GM19238 (cell line): ENCODE data around the gene SULT1C2.
"Not testable (repeated sequence)": the region's sequence is repeated elsewhere in the genome, so short reads cannot be mapped to it uniquely, and the experiment has no call there.

Experiments used
- DNase-seq: peaks from one replicate; pipeline ENCODE4 v3.0.0; 2011; ENCODE audit warnings: low spot score; ENCODE audit not compliant: insufficient read length

The SULT1C2 gene

GRCh38 chr2:108288534-108289106 is at the start of gene SULT1C2:
Gene SULT1C2, plus strand, starts transcription at chr2:108288895. Its CDS starts 4,773 bp downstream, at chr2:108293668.
- no peak for DNase-seq

DNA sequence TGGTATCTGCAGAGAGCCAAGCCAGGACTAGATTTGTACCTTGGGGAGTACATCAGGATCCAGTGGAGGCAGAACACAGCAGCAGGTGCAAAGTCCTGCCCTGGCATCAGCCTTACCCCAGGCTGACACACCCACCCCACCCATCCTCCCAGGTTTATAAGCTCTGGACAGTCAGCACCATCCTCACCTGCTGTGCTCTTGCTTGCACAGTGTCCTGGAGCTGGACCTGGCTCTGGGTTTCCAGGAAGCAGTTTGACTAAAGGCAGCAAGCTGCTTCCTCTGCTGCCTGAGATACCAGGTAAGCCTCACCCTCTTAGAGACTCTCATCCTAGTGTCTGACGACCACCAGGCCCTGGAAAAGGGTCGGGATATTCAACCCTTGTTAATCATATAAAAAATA is 48.9 kb upstream of the SULT1C2 start, which contains the start of gene SULT1C3:
SULT1C3 (plus strand) TSS at position 183 of the 400 bp plus-strand sequence. CDS start 7,227 bp downstream, outside the sequence.
- DNase-seq: no peak

GRCh38 chr2:108240966-108241365 is 47.7 kb upstream of the SULT1C2 start:
- no peak for DNase-seq

DNA sequence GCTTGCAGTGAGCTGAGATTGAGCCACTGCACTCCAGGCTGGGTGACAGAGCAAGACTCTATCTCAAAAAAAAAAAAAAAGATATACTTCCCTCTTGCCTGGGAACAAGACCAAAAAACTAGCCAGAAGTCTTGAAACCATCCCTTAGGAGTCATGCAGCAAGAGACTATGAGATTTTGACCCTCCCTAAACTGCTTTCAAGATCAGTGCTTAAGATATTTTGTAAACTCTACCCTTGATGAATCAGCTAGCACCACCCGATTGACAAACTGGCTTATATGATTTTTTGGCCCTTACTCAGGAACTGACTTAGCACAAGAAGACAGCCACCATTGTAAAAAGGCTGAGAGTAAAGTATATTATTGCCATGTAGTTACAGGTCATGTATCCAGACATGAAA is 45.1 kb upstream of the SULT1C2 start:
- DNase-seq: no peak

DNA sequence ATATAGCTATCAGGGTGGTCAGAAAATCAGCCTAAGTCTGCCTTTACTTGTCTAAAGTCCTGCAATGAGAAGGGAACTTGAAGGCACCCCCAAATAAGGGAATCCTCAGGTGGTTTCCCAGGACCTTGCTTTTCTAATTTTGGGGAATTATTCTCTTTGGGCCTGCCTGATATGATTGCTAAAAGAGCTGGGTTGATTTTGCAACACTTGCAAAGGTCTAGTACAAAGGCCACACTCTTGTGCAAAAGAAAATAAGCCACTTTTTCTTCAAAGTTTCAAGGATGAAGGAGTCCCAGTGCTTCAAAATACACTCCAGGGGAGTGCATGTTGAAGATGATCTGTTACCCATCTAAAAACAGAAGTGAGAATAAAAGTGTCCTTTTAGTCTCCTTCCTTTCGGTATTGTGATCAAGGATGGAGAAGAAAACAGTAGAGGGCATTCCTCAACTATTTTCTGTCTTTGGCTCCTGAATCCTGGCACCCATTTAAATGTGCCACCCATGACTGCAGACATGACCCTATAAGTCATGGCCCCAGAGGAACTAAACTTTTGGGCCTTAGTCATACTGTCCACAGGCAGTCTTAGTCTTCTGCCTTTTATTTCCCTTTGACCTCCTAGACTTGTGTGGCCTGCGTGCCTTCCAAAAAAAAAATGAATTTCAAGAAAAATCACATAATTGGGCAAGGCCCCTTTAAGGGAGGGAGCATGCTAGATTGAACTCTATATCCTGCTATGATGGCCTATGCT is 43.9 kb upstream of the SULT1C2 start:
- DNase-seq: no peak

DNA sequence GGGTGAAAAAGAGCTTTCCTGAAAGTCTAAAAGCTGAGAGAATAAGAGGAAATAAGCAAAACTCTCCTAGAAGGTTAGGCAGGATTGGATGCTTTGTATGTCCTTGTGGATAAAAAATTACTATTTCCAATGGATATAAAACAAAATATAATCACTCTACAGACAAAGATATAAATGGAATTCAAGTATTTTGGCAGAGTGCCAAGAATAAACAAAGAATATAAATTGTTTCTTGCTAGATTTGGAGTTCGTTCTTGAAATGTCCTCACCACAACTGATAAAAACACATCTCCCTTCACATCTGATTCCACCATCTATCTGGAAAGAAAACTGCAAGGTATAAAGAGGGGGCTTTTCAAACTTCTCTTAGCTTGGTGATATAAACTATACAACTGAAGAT is 35.6 kb upstream of the SULT1C2 start:
- no peak for DNase-seq

DNA sequence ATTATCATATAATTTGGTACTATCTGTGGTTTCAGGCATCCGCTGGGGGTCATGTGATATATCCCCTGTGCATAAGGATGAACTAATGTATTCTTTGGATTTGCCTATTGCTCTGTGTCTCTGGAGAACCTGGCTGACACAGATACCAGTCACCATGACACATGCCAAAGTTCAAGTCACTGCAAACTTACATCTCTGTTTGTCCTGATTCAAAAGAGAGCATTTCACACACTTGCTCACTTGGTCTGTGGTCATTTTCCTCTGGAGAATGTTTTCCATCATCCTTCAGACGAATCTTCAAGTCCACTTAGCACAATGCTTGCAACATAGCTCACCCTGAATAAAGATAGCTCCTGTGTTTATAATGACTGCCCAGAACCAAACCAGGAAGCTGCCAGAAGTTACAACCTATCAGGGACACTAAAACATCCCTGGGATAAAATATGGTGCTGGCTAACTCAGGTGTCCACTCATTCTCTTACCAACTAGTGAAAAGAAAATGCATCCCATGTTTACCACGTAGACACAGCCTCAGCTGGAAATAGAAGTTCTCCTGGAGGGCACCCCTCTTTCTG is 30.9 kb upstream of the SULT1C2 start:
- DNase-seq: no peak

DNA sequence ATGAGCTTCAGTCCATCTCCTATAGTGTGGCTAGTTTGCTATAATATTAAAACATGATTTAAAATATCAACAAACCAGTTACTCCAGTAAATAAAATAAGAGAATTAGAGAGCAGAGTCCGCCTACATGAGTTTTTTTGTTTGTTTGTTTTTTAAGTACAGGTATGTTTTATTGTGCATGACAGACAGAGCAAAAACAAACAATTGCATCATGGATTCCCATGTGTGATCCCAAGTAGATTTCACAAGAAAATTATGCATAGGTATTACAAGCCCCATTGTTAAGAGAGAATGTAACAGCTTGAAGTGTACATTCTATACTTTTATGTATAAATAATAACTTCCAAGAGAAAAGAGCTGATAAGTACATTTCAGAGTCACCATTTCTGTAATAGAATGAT is 27.9 kb upstream of the SULT1C2 start:
- no peak for DNase-seq

- DNase-seq: no peak
These were observed 26.7 kb upstream of the SULT1C2 start for GRCh38 chr2:108262036-108262435.

DNA sequence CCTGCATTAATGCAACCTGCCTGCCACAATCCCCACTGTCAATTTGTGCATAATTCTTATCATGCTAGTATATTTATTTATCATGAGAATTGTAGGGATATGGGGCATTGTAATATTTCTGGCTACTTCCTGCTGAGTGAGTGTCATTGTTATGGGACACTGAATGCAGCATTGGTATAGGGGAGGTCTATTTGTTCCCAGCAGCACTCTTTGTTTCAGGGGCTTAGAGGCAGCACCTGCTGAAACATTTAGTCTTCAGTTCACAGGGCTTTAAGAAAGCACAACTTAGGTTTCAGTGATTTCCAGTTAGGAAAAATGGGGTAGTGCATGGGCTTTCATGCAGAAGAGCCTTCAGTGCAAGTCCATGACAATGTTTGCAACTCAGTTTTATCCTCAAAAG is 25.3 kb upstream of the SULT1C2 start:
- no peak for DNase-seq

GRCh38 chr2:108266218-108266617 is 22.5 kb upstream of the SULT1C2 start:
- DNase-seq: no peak

- no peak for DNase-seq
These were observed 21.6 kb upstream of the SULT1C2 start for GRCh38 chr2:108267101-108267500.

GRCh38 chr2:108268001-108268400 is 20.7 kb upstream of the SULT1C2 start:
- no peak for DNase-seq

GRCh38 chr2:108270346-108270745 is 18.3 kb upstream of the SULT1C2 start:
- DNase-seq: no peak

DNA sequence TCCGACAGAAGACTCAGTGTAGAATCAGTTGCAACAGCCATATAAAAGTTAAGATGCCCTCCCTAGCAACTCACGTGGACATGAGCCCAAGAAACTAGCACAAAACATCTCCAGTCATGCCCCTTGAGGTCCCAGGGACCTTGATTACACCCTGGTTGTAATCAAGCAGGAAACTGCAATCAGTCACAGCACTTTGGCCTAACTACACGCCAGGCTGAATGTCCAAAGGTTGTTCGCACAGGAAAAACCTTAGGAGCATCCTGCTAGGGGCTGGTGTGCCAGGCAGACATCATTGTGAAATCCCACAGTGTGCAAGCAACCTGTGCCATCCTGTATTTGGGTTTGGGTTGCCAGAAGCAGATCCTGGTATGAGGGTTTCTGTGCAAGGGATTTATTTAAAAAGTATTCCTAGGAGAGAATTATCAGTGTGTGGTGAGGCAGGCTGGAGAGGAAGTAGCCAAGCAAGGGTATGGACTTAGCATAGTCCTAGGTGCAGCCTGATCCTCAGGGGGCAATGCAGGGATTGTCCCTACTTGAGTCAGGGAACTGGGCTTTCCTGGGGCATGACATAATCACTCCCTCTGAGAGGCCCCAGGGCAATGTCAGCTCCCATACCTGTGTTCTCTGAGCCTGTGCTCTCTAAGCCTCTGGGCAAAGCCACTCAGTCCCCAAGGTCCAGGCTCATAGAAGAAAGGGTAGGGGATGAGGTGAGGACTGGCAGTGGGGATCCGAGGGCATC is 17.8 kb upstream of the SULT1C2 start:
- DNase-seq: no peak

- no peak for DNase-seq
These were observed 16.9 kb upstream of the SULT1C2 start for GRCh38 chr2:108271691-108272253.

DNA sequence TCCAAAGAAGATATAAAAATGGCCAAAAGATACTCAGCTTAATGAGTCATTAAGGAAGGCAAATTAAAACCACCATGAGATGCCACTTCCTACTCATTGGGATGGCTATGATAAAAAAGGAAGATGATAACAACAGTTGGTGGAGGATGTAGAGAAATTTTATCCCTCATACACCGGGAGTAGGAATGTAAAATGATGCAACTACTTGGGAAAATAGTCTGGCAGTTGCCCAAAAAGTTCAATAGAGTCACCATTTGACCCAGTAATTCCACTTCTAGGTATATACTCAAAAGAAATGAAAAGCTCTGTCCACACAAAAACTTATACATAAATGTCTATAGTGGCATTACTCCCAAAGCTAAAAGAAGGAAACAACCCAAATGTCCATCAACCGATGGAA is 10.1 kb upstream of the SULT1C2 start:
- DNase-seq: no peak

GRCh38 chr2:108279468-108279867 is 9.2 kb upstream of the SULT1C2 start:
- no peak for DNase-seq

DNA sequence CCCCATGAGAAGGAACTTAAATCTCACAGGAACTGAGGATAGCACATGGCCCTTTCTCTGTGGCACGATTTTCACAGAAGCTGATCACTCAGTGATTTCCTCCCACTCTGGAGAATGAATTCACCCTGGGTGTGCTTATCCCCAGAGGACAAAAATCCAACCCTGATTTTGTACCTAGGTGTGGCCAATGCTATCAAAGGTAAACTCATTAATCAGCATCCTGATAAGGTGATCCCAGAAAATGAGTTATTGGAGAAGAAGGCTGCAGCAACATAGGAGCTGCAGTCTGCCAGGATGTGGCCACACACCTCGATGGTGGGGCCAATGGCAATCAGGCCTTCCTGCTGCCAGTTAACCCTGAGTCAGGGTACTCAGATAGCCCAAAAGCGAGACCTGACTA is 8.2 kb upstream of the SULT1C2 start:
- DNase-seq: no peak

DNA sequence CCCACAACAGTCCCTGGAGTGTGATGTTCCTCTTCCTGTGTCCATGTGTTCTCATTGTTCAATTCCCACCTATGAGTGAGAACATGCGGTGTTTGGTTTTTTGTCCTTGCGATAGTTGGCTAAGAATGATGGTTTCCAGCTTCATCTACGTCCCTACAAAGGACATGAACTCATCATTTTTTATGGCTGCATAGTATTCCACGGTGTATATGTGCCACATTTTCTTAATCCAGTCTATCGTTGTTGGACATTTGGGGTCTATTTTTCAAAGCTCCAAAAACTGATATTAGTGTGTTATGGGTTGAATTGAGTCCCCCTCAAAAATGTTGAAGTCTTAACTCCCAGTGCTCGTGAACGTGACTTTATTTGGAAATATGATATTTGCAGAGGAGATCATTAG is 4.1 kb upstream of the SULT1C2 start:
- not testable (repeated sequence) for DNase-seq

- DNase-seq: no peak
These were observed 3.1 kb upstream of the SULT1C2 start for GRCh38 chr2:108285616-108286015.

DNA sequence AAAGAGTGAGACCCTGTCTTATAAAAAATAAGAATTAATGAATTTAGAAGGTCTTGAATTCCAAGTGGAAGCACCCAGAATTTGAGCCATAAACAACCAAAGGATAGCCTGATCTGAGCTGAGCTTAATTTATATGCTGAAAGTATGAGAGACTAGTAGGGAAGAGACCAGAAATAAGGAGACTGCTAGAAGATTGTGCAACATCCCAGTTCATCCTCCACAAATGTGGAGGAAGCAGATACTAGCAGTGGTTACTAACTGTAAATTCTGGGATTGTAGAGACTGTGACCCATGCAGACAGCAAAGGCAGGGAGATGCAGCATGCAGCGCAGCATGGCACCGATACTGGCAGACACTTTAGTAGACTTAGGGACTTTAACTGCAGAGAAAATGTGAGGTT is 1.5 kb upstream of the SULT1C2 start:
- DNase-seq: no peak
